ENCODE results near the gene LILRA6. TPM values are rescaled to one million over a fixed set of nuclear protein-coding genes. Genes with fewer than 3 reads are reported as not detected.

The LILRA6 gene
- total and polyA plus RNA-seq, 2 of the 13 experiments (the other 11 are each of a cell fraction or from before 2014, with no cell fraction given) = not detected

DNA sequence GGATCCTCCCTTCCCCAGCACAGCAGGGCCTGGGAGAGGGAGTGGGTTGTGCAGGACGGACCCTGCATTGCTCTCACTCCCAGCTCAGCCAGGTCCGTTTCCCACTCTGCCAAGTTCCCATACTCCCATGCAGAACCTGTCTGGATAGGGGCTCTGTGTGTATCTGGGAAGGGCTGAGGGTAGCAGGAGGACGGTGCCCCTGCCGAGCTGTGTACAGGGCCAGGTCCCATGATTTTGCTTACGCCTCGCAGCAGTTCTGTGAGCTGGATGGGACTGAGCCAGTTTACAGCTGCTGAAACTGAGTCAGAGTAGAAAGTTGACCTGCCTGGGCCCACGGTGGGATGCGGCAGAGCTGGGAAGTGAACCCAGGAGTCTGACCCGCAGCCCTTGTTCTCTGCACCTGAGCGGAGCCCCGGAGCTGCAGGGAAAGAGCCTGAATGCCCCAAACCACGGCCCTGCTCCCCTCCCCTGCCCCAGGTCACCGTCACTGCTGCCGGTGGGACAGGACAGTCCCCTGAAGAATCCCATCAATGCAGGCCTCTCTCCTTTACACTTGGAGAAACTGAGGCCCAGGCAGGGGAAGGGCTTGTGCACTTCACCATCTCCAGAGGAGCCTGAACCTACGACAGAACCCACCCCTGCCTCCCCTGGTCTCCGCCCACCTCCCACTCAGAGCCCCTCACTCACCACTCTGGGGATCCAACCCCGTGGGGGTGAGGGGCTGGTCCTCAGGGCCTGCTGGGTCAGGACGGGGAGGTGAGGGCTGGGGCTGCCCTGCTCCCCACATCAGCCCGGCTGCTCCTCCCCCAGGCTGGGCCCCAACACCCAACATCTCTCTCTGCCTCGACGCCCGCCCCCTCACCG, 11.0 kb upstream of the LILRA6 start:
- Histone ChIP-seq H4K20me1 (ENCODE audit: insufficient read depth, low read length) (no peaks in the 10 kb centered on the region), H3K9ac (ENCODE audit: insufficient read depth, low read depth, low read length) (no peak overlapping the region), H3K4me2 (ENCODE audit: low read depth, low read length) (no peak overlapping the region), H3K9me3 (ENCODE audit: low read length) (no peaks in the 10 kb centered on the region), H3K27me3 (ENCODE audit: control insufficient read depth in 1 of 2, insufficient read depth in 2 of 2, low read length in 2 of 2) (peaks cover 10 to 67% of the 10 kb centered on the region in 2 experiments), H3K27ac (ENCODE audit: extremely low read length, insufficient read depth, low read length) (no peak overlapping the region), H3K79me2 (ENCODE audit: insufficient read depth, low read length) (no peaks in the 10 kb centered on the region), H3K36me3 (replicated peaks in 1 of 2; ENCODE audit: control insufficient read depth in 1 of 2, insufficient read depth in 2 of 2, low read length in 2 of 2) (no peaks in the 10 kb centered on the region), H2AFZ (ENCODE audit: low read length) (no peak overlapping the region), H3K4me1 (ENCODE audit: insufficient read depth, low read length) (no peaks in the 10 kb centered on the region), H3K4me3 (replicated peaks in 1 of 3; ENCODE audit: insufficient read depth in 1 of 3, low read depth in 2 of 3, low read length in 3 of 3) (no peak overlapping the region)
- in situ Hi-C loops (cut with HindIII; ENCODE audit: extremely low pct_ligation_motif_present, low pct_unique_long_range_greater_than_20kb) (no loop called here), intact Hi-C loops (cut with micrococcal nuclease; ENCODE audit: unreplicated experiment) (no loop called here)
- ChIA-PET CTCF (ENCODE audit: low intra/inter-chr PET ratio, low total read pairs) (no interaction called here), POLR2A (no interaction called here)
- 24% methylated on average over 17 of the region's 23 CpGs for WGBS (ENCODE audit: low lambda C conversion rate)
- BruUV-seq (replicated peaks) = no TSS peak
- ATAC-seq (no peak), FAIRE-seq (no peak), DNase-seq (ENCODE audit: low spot score) (no peak)
- TF ChIP-seq ZNF264 (CRISPR knock-in tag; IDR thresholded peaks at IDR 0.05) (no peak), PRPF4 (IDR thresholded peaks at IDR 0.05; ENCODE audit: low read depth, low read length, poor library complexity, severe bottlenecking) (no peak), SAP130 (CRISPR knock-in tag; IDR thresholded peaks at IDR 0.05; ENCODE audit: low read depth) (no peak), LCORL (IDR thresholded peaks at IDR 0.05) (no peak), LCORL (CRISPR knock-in tag; IDR thresholded peaks at IDR 0.05) (no peak), ZKSCAN8 (CRISPR knock-in tag; IDR thresholded peaks at IDR 0.05; ENCODE audit: borderline replicate concordance) (no peak), KMT2B (CRISPR knock-in tag; IDR thresholded peaks at IDR 0.05) (no peak), ZNF629 (CRISPR knock-in tag; conservative IDR thresholded peaks at IDR 0.05) (no peak), JDP2 (CRISPR knock-in tag; IDR thresholded peaks at IDR 0.05; ENCODE audit: borderline replicate concordance) (no peak), KLF9 (CRISPR knock-in tag; IDR thresholded peaks at IDR 0.05; ENCODE audit: low read depth) (no peak), MLXIP (CRISPR knock-in tag; IDR thresholded peaks at IDR 0.05; ENCODE audit: borderline replicate concordance) (no peak), ETV6 (CRISPR knock-in tag; conservative IDR thresholded peaks at IDR 0.05) (no peak), IKZF5 (CRISPR knock-in tag; IDR thresholded peaks at IDR 0.05) (no peak)
- TF ChIP-seq, protein P1, sequence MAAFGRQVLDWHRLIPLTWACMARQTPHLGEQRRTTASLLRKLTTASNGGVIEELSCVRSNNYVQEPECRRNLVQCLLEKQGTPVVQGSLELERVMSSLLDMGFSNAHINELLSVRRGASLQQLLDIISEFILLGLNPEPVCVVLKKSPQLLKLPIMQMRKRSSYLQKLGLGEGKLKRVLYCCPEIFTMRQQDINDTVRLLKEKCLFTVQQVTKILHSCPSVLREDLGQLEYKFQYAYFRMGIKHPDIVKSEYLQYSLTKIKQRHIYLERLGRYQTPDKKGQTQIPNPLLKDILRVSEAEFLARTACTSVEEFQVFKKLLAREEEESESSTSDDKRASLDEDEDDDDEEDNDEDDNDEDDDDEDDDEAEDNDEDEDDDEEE (CRISPR knock-in tag; IDR thresholded peaks at IDR 0.05) = no peak

Measured in HepG2 (cell line).